PC-9 (cell line): ENCODE data around the gene SLC6A3. TPM values are rescaled to one million over a fixed set of nuclear protein-coding genes. Genes with fewer than 3 reads are reported as not detected.
"Not testable (repeated sequence)": the region's sequence is repeated elsewhere in the genome, so short reads cannot be mapped to it uniquely, and the experiment has no call there.

Experiments used
- BruUV-seq: library from RNA; stranded (reverse); fragments of 400-500 nt; replicated peaks from 2 replicates; lab custom pipeline; 2021; lab: Mats Ljungman, UMichigan
- CTCF ChIA-PET: fragments of 300-600 bp; sonication (Branson Sonifier 250); formaldehyde crosslinking; loops from one replicate; lab custom pipeline; 2022; ENCODE audit warnings: antibody characterized with exemption; lab: Charles Lee
- POLR2A ChIA-PET: fragments of 300-600 bp; sonication (Branson Sonifier 250); formaldehyde crosslinking; loops from one replicate; lab custom pipeline; 2022; ENCODE audit warnings: antibody characterized with exemption; ENCODE audit not compliant: unreplicated experiment; lab: Charles Lee
- DNase-seq, 2 experiments: peaks; one replicate each; pipeline versions ENCODE4 v3.0.0 to v3.0.0-alpha.2; 2015 to 2022; ENCODE audit warnings: mixed read lengths in 1 of 2
- H2AFZ ChIP-seq: fragments of 200-600 bp; sonication (generic); 2 replicates; pipeline ENCODE4 v1.8.1; 2017; ENCODE audit warnings: antibody characterized with exemption
- H3F3A ChIP-seq: fragments of 200-600 bp; sonication (generic); 2 replicates; pipeline ENCODE4 v1.8.1; 2017; ENCODE audit warnings: antibody characterized with exemption, mild to moderate bottlenecking, low read depth; ENCODE audit not compliant: insufficient read depth
- H3K27ac ChIP-seq: fragments of 200-600 bp; sonication (generic); 2 replicates; pipeline ENCODE4 v1.6.1; 2016; ENCODE audit warnings: mixed run types
- H3K27me3 ChIP-seq: fragments of 200-600 bp; sonication (generic); 2 replicates; pipeline ENCODE4 v1.6.1; 2016; ENCODE audit warnings: low read depth, mixed run types; ENCODE audit not compliant: insufficient read depth
- H3K36me3 ChIP-seq: fragments of 200-600 bp; sonication (generic); 2 replicates; pipeline ENCODE4 v1.6.1; 2016; ENCODE audit warnings: low read depth, mixed run types
- H3K4me1 ChIP-seq: fragments of 200-600 bp; sonication (generic); replicated peaks from 2 replicates; pipeline ENCODE4 v1.6.1; 2016; ENCODE audit warnings: mixed run types; ENCODE audit not compliant: insufficient read depth
- H3K4me2 ChIP-seq: fragments of 200-600 bp; sonication (generic); 2 replicates; pipeline ENCODE4 v1.6.1; 2017; ENCODE audit warnings: mixed run types
- H3K4me3 ChIP-seq: fragments of 200-600 bp; sonication (generic); 2 replicates; pipeline ENCODE4 v1.6.1; 2016; ENCODE audit warnings: mixed run types
- H3K79me2 ChIP-seq: fragments of 200-600 bp; sonication (generic); 2 replicates; pipeline ENCODE4 v1.6.1; 2017; ENCODE audit warnings: low read depth, mixed run types
- H3K9me2 ChIP-seq: fragments of 200-600 bp; sonication (generic); 2 replicates; pipeline ENCODE4 v1.8.1; 2017; ENCODE audit warnings: mild to moderate bottlenecking; ENCODE audit not compliant: insufficient read depth
- H3K9me3 ChIP-seq: fragments of 200-600 bp; sonication (generic); 2 replicates; pipeline ENCODE4 v1.8.1; 2016; ENCODE audit warnings: low read depth; ENCODE audit not compliant: insufficient read depth
- H4K20me1 ChIP-seq: fragments of 200-600 bp; sonication (generic); 2 replicates; pipeline ENCODE4 v1.8.1; 2017; ENCODE audit not compliant: insufficient read depth
- CTCF ChIP-seq: fragments of 200-600 bp; sonication (generic); conservative IDR thresholded peaks from 2 replicates; pipeline ENCODE4 v1.6.1; 2017; ENCODE audit warnings: mixed run types, antibody characterized with exemption, mild to moderate bottlenecking, moderate library complexity
- EZH2 ChIP-seq: fragments of 200-600 bp; sonication (generic); IDR thresholded peaks from 2 replicates; pipeline ENCODE4 v1.8.0; 2017; ENCODE audit warnings: antibody characterized with exemption, low read depth
- intact Hi-C: fragments of 100-400 bp; cut with micrococcal nuclease; formaldehyde crosslinking; loops from one replicate; pipeline ENCODE4 v1.10.0; 2022; ENCODE audit not compliant: unreplicated experiment
- total RNA-seq: library from RNA; stranded (reverse); gene quantifications from 2 replicates; pipeline ENCODE4 v1.2.3, GENCODE V29; 2021

The SLC6A3 gene
- total RNA-seq, 1 experiment from 2014 or later = not detected

GRCh38 chr5:1374030-1374678 is 71.1 kb downstream of the SLC6A3 start:
- Histone ChIP-seq H3K4me3 (no peak overlapping the region), H4K20me1 (no peaks in the 10 kb centered on the region), H3K4me1 (peaks cover 6% of the 10 kb centered on the region), H3K27me3 (peaks cover 96% of the 10 kb centered on the region), H3K27ac (no peak overlapping the region), H3F3A (no peaks in the 10 kb centered on the region), H3K79me2 (no peaks in the 10 kb centered on the region), H3K4me2 (no peak overlapping the region), H3K36me3 (no peaks in the 10 kb centered on the region), H2AFZ (no peak overlapping the region), H3K9me2 (no peaks in the 10 kb centered on the region), H3K9me3 (no peaks in the 10 kb centered on the region)
- TF ChIP-seq EZH2 = no peak
- TF ChIP-seq CTCF = no peak
- CTCF ChIA-PET = no interaction called here
- no peak for DNase-seq
- no TSS peak for BruUV-seq
- intact Hi-C loops = no loop called here
- POLR2A ChIA-PET = no interaction called here

GRCh38 chr5:1371972-1372342 is 73.3 kb downstream of the SLC6A3 start:
- H2AFZ ChIP-seq, H3K79me2 ChIP-seq, POLR2A ChIA-PET, H4K20me1 ChIP-seq, H3K4me1 ChIP-seq, H3K9me2 ChIP-seq, DNase-seq, intact Hi-C loops, H3K4me2 ChIP-seq, H3K4me3 ChIP-seq, H3K36me3 ChIP-seq, BruUV-seq, H3K27ac ChIP-seq, CTCF ChIA-PET, H3F3A ChIP-seq, H3K9me3 ChIP-seq: not testable (repeated sequence)
- H3K27me3 ChIP-seq = peaks cover 96% of the 10 kb centered on the region

GRCh38 chr5:1371218-1371971 is 73.8 kb downstream of the SLC6A3 start:
- Histone ChIP-seq H3F3A (no peaks in the 10 kb centered on the region), H3K27me3 (peaks cover 99% of the 10 kb centered on the region), H2AFZ (no peak overlapping the region), H4K20me1 (peaks cover 2% of the 10 kb centered on the region; the same call in 1 of the 2 replicates), H3K27ac (no peak overlapping the region), H3K9me2 (no peaks in the 10 kb centered on the region), H3K4me3 (no peak overlapping the region), H3K4me1 (no peaks in the 10 kb centered on the region; the same call in 1 of the 2 replicates), H3K36me3 (no peaks in the 10 kb centered on the region), H3K9me3 (no peaks in the 10 kb centered on the region), H3K79me2 (no peaks in the 10 kb centered on the region), H3K4me2 (no peak overlapping the region)
- POLR2A ChIA-PET = interaction anchor here (0.6 kb wide), 1 partner anchor 44 kb away, joined by 6 read pairs; no protein-coding TSS in a partner anchor
- CTCF ChIA-PET = no interaction called here
- no peak for TF ChIP-seq EZH2
- no peak for TF ChIP-seq CTCF
- no peak for DNase-seq
- intact Hi-C loops = no loop called here
- BruUV-seq = no TSS peak
